Measurements from ENCODE around the gene NCF2. TPM values are rescaled to one million over a fixed set of nuclear protein-coding genes. Genes with fewer than 3 reads are reported as not detected.

Gene NCF2
- 1.9 to 3.2 TPM (median 2.3 TPM) in 5 replicates for total RNA-seq (2022; extraction: Qiagen RNA extraction; ENCODE audit: low read depth)

GRCh38 chr1:183590244-183591191 lies at the start of gene NCF2:
TSS of gene NCF2 (minus strand) at chr1:183590459. CDS start at chr1:183590329, 130 bp downstream.

GRCh38 chr1:183635606-183636333 lies 45.5 kb upstream of the NCF2 start, which contains the start of gene ARPC5:
TSS of gene ARPC5 (minus strand) at chr1:183635783. CDS start at chr1:183635659, 124 bp downstream.

Other genes with a start within 250 kb of the NCF2 start
- 0.47 to 1.2 TPM (median 0.86 TPM) in 5 replicates for gene NMNAT2, start 172.1 kb downstream of the NCF2 start, total RNA-seq (2022; extraction: Qiagen RNA extraction; ENCODE audit: low read depth)
- gene SMG7, start 118.0 kb downstream of the NCF2 start, total RNA-seq (2022; extraction: Qiagen RNA extraction; ENCODE audit: low read depth) = 33.0 to 46.6 TPM (median 39.5 TPM) in 5 replicates
- 144 to 192 TPM (median 166 TPM) in 5 replicates for gene ARPC5, start 45.3 kb upstream of the NCF2 start, total RNA-seq (2022; extraction: Qiagen RNA extraction; ENCODE audit: low read depth)
- not detected in 5 replicates for gene APOBEC4, start 62.9 kb upstream of the NCF2 start, total RNA-seq (2022; extraction: Qiagen RNA extraction; ENCODE audit: low read depth)
- 0.77 to 1.1 TPM (median 0.82 TPM) in 5 replicates for gene RGL1, start 214.7 kb upstream of the NCF2 start, total RNA-seq (2022; extraction: Qiagen RNA extraction; ENCODE audit: low read depth)

All from A549 treated with CpdA at 1 μM for 4 hours (cell line).